Raji (cell line): ENCODE data around the gene ANTXR1.

Source experiments
- POLR2A ChIP-seq: IDR thresholded peaks from 2 replicates; pipeline ENCODE4 v1.6.1; 2011; ENCODE audit warnings: low read depth, low read length, control low read depth; ENCODE audit not compliant: insufficient read depth

ANTXR1 gene

DNA sequence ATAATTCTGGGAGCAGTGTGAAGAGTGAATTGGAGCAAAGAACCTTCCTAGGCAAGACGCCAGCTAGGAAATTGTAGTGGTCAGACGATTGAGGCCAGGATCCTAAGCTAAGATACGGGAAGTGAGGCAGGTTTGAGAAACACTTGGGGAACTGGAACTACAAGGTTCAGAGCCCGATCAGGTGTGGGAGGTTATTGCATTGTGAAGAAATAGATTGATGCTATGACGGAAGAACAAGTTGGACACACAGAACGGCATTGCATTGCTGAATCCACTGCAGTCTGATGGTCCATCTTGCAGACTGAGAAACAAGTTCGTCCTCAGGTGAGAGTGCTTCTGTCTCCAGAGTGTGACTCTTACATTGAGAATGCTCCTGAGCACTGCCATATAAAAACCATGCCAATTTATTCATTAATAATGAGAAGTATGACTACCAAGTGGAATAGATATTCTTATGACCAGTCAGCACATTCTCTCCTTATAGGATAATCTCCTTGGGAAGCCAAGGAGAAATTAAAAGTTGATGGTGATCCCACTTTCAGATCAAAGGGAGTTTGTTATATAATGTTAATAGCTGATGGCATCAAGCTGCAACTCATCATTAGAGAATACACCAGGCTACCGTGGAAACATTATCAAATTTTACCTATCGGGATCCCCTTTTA lies 30.9 kb downstream of the ANTXR1 start:
- no peak for TF ChIP-seq POLR2A

DNA sequence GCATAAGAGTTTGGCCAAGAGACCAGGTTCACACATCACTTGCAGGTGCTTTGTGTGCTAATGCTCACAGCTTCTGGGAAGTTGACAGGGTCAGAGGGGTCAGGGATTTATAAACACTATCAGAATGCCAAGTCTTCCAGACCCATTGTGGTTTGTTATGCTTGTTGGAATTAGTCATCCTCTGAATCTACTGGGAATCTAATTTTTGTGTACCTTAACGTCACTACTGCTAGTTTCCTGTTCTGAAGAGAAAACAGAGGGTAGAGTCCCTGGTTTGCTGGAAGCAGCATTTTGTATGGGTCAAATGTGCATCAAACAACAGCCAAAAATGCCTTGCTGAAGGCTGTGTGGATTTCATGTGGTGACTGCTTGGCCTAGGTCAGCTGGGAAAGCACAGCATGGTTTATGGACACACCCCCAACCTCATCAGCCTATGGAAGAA lies 33.3 kb downstream of the ANTXR1 start:
- no peak for TF ChIP-seq POLR2A

DNA sequence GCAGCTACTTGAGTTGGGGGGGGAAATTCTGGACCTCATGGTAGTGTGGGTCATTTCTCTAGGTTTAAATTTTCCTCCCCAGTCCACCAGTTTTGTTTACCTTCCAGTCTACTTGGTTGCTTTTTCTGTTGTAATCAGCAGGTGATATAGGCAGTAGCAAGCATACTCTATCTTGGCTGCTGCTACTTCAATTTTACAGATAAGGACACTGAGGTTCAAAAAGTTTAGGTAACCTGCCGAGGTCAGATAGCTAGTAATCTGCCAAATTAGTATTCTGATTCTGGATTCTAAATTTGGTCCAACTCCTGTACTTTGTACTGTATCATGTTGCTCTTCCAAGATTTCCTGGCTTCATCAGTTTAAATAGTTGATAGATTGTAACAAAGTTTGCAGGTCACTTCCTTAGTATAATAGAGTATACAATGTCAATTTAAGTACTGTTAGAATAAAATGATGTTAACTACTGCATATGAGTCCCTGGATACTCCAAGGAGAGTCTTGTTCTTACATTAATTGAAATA lies 34.7 kb downstream of the ANTXR1 start:
- TF ChIP-seq POLR2A, result no peak

DNA sequence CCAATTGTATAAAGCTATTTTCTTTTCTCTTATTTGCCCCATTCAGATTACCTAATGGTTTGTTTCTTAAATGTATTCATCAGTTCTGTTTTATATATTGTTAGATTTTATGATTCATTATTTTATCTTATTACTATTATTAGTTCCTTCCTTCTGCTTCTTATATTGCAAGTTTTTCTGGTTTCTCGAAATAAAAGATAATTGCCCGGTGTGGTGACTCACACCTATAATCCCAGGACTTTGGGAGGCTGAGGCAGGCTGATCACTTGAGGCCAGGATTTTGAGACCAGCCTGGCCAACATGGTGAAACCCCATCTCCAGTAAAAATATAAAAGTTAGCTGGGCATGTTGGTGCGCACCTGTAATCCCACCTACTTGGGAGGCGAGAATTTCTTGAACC lies 37.8 kb downstream of the ANTXR1 start:
- no peak for TF ChIP-seq POLR2A

DNA sequence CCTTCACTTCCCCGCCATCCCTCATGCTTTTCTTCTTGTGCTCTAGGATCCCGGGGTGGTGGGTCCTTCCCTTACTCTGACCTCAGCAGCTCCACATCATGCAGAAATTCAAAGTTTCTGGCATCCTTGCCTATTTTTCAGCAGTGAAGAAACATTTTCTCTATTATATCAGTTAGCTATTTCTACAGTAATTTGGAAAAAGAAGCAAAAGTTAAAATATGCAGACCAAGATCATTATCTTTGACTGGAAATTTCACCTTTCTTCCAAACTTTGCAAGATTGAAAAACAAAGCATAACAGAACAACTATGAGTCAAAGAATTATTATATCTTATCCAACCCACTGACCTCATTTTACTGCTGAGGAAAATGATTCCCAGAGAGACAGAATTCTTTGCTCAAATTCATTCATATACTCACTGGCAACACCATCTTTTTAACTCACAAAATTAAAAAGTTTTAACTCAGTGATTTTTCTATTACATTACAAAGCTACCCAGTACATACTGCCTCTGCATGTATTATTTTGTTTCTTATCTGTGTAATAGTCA lies 40.5 kb downstream of the ANTXR1 start:
- TF ChIP-seq POLR2A, result no peak

DNA sequence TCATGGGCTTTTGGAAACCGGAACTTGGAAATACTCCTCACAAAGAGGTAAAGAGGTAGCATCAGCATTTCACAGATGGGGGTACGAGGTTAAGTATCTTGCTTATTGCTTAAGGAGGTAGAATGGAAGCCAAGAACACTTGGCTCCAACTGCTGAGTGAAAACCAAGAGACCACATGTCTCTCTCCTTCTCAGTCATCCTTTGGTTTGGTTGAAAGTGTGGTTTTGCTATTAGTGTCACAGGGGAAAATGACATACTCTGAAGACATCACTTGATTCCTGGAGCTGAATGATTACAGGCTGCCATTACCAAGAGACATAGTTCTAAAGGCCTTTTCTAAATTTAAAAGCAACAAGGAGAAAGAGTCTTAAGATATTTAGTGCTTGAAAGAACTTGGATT lies 41.5 kb downstream of the ANTXR1 start:
- TF ChIP-seq POLR2A, result no peak

DNA sequence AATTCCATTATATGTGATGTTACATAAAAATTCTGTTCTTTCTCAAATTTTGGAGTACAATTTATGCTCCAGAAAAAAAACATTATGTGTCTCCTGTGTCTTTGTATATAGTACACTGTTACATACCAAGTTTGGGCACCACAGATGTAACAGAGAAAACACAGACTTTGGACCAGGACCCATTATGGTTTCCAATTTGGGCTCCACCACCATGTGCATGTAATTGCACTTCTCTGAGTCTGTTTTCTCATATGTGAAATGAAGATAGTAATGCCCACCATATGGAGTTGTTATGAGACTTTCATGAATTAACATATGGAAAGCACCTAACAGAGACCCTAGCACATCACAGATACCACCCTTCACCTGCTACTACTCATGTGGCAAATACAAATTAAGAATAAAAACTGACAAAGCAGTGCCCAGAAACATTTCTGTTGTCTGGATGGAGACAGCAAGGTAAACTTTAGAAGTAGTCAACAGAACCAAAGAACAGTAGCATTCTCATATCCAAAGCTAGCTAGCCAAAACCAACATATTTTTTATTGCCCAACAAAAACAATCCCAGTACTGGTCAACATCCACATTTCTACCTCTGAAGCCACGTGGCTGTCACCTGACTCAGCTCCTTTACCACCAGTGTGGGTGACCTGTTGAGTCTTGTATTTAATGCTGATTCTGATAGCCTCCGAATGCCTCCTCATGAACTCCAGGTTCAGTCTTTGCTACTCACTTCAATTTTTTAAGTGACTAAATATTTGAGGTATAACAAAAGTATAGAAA lies 42.9 kb downstream of the ANTXR1 start:
- TF ChIP-seq POLR2A, result no peak

DNA sequence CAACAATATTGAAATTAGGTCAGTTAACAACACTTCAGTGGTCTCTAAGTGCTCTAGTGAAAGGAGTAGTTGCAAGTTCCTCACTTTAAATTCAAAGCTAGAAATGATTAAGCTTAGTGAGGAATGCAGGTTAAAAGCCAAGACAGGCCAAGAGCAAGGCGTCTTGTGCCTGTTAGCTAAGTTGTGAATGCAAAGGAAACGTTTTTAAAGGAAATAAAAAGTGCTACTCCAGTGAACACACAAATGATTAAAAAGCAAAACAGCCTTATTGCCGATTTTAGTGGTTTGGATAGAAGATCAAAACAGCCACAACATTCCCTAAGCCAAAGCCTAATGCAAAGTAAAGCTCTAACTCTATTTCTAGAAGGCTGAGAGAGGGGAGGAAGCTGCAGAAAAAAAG lies 44.7 kb downstream of the ANTXR1 start:
- TF ChIP-seq POLR2A, result no peak

DNA sequence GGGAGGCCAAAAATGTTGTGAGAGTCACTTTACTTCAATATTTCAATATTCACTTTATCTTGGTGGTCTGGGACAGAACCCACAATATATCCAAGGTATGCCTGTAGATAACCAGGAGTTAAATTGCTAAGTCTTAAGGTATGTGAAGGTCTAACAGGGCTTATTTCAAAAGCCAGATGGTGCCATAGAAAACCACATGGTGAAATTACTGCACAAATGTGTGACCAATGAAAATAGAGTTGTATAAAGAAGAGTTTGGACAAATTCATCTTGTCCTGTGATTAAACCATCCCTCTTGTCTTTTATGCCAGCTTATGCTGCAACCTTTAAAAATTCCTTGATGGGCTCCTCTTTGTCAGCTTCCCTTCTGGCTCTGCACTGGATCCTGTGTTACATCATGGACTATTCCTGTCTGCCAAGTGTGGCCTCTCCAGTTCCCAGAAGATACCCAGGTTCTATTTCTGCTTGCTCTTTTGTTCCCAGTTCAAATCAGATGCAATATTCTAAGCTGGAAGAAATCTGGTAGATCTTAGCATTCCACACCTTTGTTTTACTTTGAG lies 46.8 kb downstream of the ANTXR1 start:
- no peak for TF ChIP-seq POLR2A

DNA sequence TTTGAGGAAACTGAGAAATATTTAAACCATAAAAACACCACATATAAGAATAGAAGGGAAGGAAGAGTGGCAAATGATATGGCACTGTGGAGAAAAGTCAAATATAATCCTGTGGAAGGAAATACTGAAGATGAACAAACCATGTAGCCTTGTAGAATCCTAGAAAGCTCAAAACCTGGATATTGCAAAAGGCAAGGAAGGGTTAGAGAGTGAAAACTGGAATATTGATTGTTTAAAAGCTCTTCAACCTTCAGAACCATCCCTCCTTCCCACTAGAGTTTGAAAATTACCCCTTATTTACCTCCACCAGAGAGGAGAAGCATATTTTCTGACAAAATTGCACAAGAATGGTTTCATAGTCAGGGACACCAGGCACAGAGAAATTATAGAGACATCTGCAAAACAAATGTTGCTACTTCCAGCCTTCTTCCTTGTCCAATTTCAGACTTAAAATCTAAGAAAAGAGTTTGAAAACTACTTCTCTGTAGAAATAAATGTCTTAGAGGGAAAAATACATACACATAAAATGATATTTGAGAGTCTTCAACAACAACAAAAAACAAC lies 48.0 kb downstream of the ANTXR1 start:
- TF ChIP-seq POLR2A, result no peak

DNA sequence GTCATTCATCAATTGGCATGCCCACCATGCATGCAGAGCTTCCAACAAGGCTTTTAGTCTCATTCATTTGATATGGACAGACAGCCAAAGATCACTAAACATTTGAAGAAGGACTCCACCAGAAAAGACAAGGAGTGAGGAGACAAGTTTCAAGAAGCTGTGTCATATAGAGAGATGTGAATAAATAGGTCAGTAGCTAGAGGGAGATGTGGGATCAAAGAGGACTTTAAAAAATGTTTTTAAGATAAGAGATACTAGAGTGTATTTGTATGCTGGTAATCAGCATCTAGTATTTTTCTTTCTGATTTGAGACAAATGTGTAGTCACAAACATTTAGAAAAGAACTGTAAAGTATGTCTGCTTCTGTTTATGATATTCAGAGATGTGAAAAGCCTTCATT lies 48.5 kb downstream of the ANTXR1 start:
- no peak for TF ChIP-seq POLR2A

DNA sequence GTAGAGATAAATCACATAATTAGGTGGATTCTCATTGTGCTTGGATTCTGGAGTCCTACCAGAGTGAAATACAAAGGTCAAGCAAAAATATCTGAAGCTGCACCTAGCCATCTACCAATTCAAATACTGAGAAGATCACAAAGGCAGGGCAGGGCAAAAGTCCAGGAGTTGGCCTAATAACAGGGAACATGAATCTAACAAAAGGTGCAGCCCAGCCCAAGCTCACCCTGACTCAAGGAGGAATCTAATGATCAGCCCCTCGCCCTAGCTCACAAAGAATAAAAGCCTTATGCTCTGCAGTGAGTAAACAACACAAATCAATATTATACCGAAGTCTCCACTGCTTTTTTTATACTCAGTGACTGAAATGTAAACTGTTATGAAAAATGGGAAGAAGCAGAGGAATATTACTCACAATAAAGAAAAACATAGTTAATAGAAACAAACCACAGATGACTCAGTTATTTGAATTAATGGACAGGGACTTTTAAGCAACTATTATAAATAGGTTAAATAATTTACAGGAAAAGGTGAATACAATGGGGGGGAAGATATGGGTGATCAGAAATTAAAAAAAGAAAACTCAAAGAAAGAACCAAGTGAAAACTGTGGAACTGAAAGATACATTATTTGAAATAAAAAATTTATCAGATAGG lies 49.5 kb downstream of the ANTXR1 start:
- TF ChIP-seq POLR2A, result no peak

DNA sequence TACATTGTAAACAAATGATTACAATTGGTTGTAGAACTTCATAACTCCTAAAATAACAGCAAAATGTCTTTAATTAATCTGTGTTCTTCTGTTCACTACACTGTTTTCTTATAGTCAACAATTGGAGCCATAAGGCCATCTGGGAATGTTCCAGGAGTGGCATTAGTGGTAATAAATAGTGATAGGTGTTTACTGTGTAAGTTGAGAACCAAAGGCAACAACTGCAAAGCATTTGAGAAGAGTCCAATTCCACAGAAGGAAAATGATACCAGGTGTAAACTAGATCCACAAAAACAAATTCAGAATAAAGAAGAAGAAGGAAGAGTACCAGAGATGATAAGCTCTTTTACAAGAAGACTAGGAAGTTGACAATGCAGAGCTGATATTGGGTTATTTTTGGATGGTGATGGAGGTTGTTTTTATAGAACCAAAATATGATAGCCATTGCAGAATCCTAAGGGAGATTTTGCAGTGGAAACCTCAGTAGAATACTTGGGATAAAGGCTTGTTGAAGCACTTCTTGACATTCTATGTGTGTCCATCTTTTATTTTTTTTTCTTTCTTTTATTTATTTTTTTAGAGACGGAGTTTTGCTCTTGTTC lies 52.9 kb downstream of the ANTXR1 start:
- no peak for TF ChIP-seq POLR2A

DNA sequence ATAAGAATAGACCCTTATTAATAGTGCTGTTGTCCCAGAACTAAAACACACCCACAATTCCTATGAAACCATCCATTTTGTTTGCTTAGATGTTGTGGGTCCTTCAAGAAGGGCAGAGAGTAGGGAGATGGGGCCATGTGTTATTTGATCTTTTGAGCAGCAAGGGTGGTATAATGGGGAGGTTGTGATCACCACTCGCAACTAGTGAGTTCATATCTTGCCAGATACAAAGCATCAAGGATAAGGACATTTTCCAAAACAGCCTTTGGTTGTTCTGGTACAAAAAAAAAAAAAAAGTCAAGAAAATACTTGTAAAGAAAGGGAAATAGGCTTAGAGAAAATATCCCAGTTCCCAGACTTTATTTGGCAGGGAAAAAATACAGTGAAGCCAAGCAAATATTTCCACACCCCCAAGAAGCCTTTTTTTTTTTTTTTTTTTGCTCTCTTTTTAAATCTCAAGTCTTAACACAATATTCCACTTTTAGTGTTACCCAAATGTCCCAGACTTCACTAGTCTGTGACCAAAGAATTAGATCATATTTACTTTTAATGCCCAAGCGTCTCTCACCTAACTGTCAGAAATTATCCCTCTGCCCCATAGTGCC lies 54.1 kb downstream of the ANTXR1 start:
- no peak for TF ChIP-seq POLR2A
